Activated CD8-positive, alpha-beta memory T cell treated with anti-CD3 and anti-CD28 coated beads, Interleukin-2, amount 50 U/mL, for 24 hours (primary cell): ENCODE data around the gene GPR139.

Source experiments
- DNase-seq: peaks from one replicate; pipeline ENCODE4 v3.0.0-alpha.2; 2020; ENCODE audit errors: extremely low read depth

GPR139 gene

DNA sequence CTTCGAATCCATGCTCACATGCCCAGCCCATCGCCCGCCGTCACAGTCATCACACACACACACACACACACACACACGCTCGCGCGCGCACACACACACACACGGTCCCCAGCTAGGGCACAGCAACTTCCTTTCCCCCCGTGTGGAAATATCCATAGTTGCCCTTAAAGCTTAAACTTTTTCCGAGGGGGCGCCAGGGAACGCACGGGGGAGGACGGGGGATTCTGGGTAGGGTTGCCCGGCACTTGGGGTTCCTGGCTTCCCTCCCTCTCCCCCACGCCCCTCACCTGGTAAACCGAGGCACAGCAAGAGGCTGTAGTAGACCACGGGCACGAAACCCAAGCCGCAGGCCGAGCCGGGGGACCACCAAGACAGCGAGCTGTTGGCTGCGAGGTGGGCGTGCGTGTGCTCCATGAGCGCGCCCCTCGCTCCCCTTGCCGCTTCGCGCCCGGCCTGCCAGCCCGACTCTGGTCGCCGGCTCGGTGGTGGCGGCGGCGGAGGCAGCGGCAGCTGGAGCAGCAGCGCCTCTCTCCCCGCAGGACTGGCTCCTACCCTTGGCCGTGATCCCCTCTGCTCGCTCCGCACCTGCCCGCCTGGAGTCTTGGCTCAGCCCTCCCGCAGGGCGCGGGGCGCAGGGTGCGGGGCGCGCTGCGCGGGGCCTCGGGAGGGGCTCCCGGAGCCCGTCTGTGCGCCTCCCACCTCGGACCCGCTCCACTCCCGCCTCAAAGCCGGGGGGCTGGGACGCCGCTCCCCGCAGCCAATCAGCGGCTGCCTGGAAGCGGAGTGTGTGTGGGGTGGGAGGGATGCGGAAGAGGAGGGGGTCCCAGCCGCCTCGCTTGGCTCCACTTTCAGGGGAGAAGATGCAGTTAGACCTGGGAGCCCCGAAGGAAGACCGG lies at the start of gene GPR139:
Gene GPR139 (minus strand): TSS at position 688 of the 896 bp plus-strand sequence. CDS start 274 bp downstream, at position 414.
- no peak for DNase-seq

DNA sequence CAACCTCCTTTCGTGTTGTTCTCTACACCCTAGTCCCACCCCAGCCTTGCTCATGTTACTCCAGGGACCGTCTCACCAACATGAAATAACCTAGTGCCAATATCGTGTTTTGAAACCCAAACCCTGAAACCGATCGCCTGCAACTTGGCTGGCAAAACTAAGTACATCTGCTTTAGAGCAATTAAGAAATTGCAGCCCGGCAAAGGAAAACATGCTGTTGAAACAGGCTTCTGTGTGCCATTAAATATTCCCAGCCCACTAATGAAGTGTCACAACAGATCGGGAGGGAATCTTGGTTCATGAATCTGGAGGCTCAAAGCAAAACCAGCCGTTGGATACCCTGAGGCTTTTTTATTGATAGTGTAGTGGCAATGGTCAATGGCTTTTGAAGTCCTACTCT lies 48.3 kb upstream of the GPR139 start:
- DNase-seq: no peak

DNA sequence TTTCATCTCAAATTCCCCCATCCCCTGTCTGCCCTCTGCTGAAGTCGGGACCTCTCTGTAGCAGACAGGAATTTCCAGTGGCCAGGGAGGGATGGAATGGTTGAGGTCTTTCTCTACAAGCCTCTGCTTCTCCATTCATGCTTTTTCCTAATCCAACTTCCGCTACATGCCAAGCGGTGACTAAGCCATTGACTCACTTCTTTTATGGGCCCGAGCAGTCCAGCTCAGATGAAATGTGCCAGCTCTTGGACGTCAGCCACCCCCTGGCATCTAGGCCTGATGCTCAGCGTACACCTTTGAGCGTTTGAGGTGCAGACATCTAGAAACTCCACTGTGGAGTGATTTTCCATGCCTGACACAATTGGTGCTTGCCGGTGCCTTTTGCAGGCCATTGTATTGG lies 40.7 kb upstream of the GPR139 start:
- no peak for DNase-seq

DNA sequence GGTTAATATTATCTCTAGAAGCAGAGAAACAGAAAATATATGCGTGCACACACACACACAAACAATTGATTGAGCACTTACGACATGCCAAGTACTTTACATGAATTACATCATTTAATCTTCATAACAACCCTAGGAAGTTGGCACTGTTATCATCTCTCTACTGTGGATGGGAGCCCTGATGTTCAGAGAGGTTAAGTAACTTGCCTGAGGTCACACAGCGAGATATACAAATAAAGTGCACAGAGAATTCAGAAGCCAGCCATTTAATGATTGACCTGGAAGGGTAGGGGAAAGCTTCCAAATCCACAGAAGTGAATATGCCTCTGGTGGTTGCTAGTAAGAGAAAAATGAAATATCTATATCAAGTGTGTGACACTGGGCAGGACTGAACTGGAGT lies 37.5 kb upstream of the GPR139 start:
- no peak for DNase-seq

DNA sequence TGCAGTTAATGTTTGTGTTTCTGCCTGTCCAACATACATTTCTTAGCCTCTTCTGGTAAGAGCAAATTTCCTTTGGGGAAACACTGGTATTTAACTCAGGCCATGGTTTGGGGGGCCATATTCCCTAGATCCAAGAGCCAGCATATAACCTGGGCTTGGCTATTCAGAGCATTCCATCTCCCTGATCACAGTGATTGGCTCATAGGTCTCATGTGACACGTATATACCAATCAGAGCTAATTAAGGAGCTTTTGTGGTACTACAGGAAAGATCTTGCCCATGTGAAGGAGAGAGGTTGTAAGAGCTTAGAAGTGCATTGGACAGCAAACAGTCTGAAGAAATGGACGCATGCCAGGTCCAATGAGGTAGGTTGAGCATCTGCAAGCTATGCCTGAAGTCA lies 33.4 kb upstream of the GPR139 start:
- no peak for DNase-seq

DNA sequence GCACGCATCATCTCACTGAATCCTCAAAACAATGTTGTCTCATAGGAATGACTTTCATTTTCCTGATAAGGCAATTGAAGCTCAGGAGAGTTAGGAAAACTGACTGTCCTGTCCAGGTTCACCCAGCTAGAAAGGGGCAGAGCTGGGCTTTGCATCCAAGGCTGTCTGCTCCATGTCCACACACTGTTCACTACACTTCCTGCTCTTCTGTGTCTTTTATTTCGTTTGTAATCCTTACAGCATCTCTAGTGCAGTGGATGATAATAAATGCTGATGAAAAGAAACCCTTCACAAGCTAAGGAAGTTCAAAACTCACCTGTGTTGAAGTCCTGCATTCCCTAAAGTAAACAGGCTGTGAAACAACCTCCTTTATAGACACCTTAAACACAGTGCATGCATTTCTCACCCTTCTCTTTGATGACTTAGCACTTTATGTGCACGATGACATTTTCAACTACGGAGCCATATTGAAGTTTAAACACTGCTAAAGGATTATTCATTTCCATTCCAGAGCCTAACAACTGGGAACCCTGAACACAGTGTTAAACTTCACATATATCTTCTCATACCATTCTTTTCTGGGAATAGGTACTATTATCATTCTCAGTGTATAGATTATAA lies 31.0 kb upstream of the GPR139 start:
- DNase-seq: no peak

DNA sequence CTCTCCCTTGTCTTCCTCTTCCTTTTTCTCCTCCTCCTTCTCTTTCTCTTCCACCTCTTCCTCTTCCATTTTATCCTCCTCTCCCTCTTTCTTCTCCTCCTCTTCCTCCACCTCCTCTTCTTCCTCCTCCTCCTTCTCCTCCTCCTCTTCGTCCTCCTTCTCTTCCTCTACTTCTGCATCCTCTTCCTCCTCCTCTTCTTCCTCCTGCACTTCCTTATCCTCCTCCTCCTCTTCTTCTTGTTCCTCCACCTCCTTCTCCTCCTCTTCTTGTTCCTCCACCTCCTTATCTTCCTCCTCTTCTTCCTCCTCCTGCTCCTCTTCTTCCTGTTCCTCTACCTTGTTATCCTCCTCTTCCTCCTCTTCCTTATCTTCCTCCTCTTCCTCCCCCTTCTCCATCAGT lies 28.8 kb upstream of the GPR139 start:
- DNase-seq: no peak

DNA sequence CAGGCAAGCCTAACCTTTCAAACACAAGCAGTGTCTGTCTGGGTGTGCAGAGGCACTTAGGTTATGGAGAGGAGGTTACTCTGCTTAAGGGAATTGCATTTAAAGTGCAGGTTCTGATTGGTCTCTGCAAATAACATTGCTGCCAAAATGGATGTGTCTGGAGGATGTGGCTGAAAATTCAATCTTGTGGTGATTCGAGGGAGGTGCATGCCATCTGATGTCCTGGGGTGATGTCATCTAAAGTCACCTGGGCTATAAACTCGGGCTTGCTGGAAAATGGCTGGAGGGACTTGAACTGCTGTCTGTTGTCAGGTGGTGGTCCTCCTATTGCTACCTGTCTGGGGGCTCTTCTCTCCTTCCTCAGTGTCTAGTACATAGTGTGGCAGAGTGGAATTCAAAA lies 28.3 kb upstream of the GPR139 start:
- DNase-seq: no peak

DNA sequence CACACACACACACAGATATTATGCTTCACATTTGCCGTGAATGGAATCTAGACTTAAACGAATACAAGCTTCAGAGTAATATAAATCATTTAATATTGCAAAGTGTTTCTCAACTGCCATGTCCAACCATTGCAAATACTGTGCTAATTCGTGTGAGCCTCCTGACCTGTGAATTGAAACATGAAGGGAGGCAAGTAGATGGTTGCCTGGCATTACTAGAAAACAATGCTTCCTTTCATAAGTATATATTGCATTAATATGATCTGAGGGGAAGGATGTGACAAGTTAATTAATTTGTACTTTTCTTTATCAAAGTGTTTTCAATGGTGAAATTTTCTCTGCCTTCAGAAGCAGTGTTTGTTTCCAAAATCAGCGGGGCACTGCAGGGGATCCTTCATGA lies 25.7 kb upstream of the GPR139 start:
- no peak for DNase-seq

DNA sequence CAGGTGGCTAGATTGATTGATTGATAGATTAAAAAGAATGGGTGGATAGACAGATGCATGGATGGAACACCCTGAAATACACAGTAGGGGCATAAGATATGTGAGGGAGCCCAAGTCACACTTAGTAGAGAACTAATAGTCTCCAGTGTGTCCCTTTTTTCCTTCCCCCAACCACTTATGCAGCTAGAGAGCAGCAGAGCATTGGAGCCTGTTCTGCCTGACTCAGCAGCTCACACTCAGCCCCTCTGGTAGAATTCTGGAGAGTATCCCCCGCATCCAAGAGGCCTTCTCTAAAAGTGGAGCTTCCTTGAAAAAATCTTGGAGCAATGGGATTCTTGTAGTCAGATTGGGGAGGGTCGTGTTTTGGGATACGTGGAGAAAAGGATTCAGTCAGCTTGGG lies 20.5 kb upstream of the GPR139 start:
- DNase-seq: no peak

DNA sequence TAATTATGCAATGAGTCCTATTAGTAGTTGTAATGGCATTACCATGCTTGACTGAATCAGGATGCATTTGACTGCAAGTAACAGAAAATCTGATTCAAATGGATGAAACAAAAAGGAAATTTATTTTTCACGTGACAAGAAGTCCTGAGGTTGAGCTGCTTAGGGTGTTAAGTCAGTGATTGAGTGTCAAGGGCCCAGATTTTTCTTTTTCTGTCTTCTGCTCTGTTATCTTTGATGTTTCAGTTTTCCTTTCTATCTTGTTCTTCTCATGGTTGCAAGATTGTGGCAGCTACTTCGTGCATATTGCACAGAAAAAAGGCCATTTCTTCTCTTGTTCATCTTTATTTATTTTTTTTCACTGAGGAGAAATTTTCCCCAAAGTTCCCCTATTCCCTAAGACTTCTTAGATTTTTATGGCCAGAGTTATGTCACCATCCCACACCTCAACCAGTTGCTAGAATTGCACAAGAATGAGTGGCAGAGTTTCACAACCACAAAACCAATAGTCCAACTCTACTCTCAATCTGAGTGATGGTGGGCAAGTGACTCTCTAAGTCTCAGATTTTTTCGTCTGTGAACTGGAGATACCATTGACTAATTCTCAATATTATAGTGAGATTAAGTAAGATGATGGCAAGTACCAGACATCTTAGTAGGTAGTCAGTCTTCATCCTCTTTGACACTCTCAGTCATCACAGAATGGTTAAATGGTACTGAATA lies 15.7 kb upstream of the GPR139 start:
- DNase-seq: no peak

DNA sequence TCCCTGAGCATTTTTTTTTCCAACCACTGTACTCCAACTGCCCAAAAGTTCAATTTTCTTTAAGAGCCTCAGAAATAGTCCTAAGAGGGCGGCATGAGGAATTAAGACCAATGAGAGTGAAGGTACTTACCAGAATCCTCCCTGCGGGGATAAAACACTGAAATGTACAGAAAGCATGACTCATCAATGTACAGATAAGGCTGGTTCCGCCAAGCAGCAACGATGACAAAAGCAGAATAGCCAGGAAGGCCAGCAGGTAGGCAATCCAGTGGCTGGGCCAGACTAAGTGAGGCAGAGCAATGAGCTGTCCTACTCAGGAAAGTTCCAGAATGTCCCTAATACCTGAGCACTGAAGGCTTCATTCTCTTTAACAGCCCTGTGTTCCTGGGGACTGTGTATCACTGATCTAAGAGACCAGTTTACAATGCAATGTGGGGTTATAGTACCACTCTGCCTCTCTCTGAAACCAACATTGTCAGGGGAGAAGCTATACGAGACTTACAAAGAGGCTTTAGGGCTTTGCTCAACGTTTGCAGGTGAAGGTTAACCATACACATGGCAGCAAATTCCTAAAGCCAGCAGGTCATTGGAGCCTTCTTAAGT lies 11.0 kb upstream of the GPR139 start:
- no peak for DNase-seq

DNA sequence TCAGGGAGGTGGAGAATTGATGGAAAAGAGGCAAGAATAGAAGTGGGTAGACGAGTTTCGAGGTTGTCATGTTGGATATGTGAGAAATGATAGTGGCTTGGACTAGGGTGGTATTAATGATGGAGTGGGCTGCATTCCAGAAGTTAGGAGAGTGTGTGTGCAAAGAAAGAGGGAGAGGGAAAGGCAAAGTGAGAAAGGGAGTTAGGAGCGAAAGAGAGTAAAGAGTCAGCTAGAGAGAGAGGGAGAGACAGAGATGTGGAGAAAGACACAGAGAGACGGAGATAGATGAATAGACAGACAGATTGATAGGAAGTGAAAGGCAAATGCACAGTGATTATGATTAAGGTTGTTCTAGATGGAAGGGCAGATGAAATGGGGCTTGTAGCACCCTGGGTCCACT lies 5.4 kb upstream of the GPR139 start:
- DNase-seq: no peak

DNA sequence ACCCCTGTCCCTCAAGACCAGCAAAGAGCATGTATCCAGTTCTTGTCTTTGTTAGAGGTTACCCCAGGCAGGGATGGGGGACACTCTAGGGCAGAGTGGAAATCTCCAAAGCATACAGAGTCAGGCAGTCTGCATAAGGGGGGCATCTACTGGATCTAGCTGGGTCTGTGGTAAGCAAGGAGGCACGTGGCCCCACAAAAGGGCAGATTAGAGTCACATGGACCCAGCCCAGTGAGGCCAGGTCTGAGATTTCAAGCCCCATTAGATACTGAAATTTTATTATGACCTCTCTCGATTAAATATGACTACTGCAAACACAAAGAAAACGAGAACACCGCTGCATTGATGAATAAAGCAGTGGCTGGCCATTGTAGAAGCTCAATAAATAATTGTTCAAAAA lies 1.6 kb upstream of the GPR139 start:
- DNase-seq: no peak

DNA sequence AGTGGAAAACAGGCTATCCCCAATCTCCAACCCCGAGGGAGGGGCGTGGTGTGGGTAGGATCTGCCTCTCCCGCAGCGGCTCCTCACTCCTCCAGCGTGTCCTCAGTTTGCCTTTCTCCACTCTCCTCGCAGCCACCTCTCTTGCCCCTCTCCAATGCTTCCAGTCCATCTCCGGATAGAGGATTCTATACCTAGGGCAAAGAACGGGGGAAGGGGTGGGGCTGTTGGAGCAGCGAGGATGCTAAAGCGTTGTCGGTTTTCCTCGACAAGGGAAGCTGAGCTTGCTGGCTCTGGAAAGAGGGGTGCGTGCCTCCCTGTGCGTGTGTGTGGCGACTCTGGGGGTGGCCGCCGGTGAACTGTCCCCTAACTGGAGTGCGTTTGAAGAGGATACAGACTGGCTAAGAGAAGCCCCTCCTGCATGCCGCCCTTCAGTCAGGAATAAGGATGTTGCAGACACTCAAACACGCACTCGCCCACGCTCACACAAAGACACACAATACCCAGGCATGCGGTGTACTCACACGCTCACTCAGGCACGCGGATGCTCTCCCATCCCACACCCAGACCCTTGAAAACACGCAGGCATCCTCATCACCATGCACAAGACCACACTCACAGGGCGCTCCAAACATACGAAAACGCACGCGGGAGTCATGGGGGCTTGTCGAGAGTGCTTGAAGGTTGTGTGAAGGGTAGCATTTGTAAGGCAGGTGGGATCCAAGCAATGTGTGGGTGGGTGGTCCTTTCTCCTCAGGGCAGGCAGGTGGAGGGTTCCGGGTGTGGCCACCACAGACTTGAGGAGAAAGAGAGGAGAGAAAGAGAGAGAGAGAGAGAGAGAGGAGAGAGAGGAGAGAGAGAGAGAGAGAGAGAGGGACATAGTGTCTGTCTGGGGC lies 655 bp upstream of the GPR139 start:
- DNase-seq: no peak

DNA sequence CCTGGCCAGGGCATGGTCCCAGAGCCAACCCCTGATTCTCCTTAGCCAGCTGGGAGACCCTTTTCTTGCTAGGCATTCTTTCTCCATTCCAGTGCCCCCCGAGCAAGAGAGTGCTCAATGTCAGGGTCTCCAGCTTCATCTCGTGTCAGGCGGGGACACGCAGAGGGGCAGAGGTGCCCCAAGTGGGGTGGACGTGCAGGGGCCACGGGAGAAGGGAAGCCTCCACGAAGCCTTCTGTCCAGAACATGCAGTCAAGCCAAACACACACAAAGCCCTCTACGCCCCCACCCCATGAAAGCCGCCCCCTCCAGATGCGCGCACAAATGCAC lies 852 bp downstream of the GPR139 start:
- DNase-seq: no peak

DNA sequence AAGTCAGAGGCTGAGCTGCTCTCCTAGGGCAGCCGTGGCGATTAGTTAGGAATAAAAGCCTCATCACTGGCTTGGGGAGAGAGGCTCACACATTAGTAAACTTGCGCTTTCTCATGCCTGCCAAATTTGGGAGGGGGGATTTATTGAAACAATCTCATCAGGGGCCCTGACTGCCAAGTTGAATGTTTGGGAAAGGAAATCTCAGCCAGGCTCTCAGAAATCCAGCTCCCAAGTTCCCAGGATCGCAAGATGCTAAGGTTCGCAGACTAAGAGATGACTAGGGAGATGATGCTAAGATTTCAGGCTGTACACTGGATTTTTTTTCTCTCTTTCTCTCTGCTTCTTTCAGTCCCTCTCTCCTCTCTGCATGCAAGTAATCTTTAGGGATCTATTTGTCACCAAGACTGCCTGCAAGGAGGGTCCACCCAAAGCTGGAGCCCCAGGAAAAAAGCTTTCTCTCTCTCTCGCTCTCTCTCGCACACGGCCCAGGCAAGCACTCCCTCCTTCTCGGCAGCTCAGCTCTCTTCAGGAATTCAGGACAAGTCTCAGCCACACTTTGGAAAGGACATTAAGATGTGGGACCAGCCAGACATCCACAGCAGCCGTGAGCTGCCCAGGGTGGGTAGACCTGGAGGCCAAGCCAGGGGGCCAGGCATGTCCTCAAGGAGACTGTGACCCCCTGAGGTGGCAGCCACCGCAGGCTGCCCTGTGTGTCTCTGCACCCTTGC lies 1.4 kb downstream of the GPR139 start:
- no peak for DNase-seq

DNA sequence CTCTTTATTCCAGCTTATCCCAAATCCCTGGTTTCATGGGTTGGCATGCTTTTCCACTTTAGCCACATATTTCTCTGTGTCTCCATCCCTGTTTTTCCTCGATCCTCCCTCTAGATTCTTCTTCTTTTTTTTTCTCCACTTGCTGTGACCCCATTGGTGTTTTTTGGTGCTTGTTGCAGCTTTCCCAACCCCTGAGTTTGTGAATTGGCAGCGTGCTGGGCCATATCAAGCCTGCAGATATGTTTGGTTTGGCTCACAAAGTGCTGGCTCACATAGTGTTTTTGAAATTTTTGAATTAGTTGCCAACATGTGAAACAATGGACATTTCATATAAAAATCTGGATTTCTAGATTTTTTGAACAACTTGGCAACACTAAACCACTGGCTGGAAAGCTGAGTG lies 8.8 kb downstream of the GPR139 start:
- no peak for DNase-seq

DNA sequence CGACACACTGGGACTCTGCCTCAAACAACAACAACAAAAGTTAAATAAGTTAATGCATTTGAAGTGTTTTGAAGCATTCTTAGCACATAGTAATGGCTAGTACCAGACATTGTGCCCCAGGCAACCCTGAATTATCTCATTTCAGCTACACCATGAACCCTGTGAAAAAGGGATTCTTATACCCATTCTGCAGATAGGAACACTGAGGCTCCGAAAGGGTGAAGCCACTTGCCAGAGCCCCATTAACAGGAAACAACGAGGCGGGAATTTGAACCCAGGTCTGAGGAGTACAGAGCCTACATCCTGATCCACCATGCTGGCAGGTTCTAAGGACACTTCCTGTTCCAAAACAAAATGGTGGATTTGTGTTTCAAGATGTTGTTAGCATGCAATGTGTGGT lies 9.2 kb downstream of the GPR139 start:
- DNase-seq: no peak

DNA sequence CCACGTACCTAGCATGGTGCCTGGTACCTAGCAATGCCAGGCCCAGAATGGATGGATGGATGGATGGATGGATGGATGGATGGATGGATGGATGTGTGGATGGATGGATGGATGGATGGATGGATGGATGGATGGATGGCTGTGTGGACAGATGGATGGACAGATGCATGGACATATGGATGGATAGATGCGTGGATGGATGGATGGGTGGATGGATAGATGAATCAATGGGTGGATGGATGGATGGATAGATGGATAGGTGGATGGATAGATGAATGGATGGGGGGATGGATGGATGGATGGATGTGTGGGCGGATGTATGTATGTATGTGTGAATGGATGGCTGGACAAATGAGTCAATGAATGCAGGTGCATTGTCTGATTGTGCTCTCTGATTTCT lies 12.6 kb downstream of the GPR139 start:
- DNase-seq: no peak

DNA sequence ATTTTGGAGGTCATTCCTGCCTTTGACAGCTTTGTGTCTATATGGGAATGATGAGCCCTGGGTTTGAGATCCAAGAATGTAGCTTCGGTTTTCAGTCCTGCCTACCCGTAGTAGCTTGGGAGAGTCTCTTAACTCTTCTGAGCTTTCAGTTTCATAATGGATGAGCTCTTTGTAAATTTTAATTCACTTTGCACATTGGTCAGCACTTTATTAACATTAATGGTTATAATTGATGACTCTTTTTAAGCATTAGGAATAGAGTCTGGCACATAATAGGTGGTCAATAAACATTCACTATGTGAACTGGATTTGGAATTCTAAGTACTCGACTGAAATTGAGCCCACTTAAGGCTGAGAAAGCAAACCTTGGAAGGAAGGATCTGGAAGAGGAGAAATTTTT lies 17.3 kb downstream of the GPR139 start:
- no peak for DNase-seq
